Fibroblast of peridontal ligament (primary cell): ENCODE measurements around the gene KIF17.

Experiments
- DNase-seq: peaks from one replicate; pipeline ENCODE4 v3.0.0-alpha.2; 2010; ENCODE audit errors: extremely low read depth

Gene KIF17

GRCh38 chr1:20710469-20711284 is 7.1 kb downstream of the KIF17 start:
- DNase-seq: no peak

GRCh38 chr1:20709868-20710267 is 7.9 kb downstream of the KIF17 start:
- DNase-seq: no peak

- no peak for DNase-seq
Measured at GRCh38 chr1:20708891-20709290, 8.9 kb downstream of the KIF17 start.

GRCh38 chr1:20708057-20708456 is 9.8 kb downstream of the KIF17 start:
- DNase-seq: no peak

GRCh38 chr1:20706841-20707240 is 11.0 kb downstream of the KIF17 start:
- DNase-seq: no peak

- DNase-seq: no peak
Measured at GRCh38 chr1:20705203-20705755, 12.5 kb downstream of the KIF17 start.

GRCh38 chr1:20704390-20705202 is 13.2 kb downstream of the KIF17 start:
- no peak for DNase-seq

- no peak for DNase-seq
Measured at GRCh38 chr1:20703124-20703756, 14.6 kb downstream of the KIF17 start.

GRCh38 chr1:20702416-20702815 is 15.4 kb downstream of the KIF17 start:
- DNase-seq: peak; percentile 19

GRCh38 chr1:20701847-20702246 is 16.0 kb downstream of the KIF17 start:
- no peak for DNase-seq

- no peak for DNase-seq
Measured at GRCh38 chr1:20701446-20701845, 16.4 kb downstream of the KIF17 start.

GRCh38 chr1:20700636-20701215 is 17.1 kb downstream of the KIF17 start:
- no peak for DNase-seq

GRCh38 chr1:20699558-20699957 is 18.2 kb downstream of the KIF17 start:
- no peak for DNase-seq

GRCh38 chr1:20698195-20698910 is 19.5 kb downstream of the KIF17 start:
- DNase-seq: peak; percentile 41

GRCh38 chr1:20697563-20697962 is 20.2 kb downstream of the KIF17 start:
- no peak for DNase-seq

GRCh38 chr1:20696397-20697333 is 21.1 kb downstream of the KIF17 start:
- DNase-seq: peak; percentile 89

- DNase-seq: no peak
Measured at GRCh38 chr1:20695515-20695914, 22.3 kb downstream of the KIF17 start.

- DNase-seq: no peak
Measured at GRCh38 chr1:20693623-20694022, 24.2 kb downstream of the KIF17 start.

- DNase-seq: no peak
Measured at GRCh38 chr1:20691872-20692271, 25.9 kb downstream of the KIF17 start.

- no peak for DNase-seq
Measured at GRCh38 chr1:20689645-20690056, 28.2 kb downstream of the KIF17 start.
